SH-SY5Y (cell line): ENCODE data around the gene CYP27C1.

Experiments used
- GATA2 ChIP-seq: IDR thresholded peaks from 2 replicates; pipeline ENCODE4 v1.6.1; 2011; ENCODE audit warnings: mild to moderate bottlenecking, low read depth, low read length
- GATA3 ChIP-seq: IDR thresholded peaks from 2 replicates; pipeline ENCODE4 v1.6.1; 2011; ENCODE audit warnings: low read depth, mild to moderate bottlenecking, low read length, moderate library complexity

- TF ChIP-seq GATA2 (no peak), GATA3 (no peak)
These were observed 47.0 kb downstream of the CYP27C1 start for GRCh38 chr2:127173057-127173456.
